ENCODE data around the gene PSMD13. TPM values are rescaled to one million over a fixed set of nuclear protein-coding genes. Genes with fewer than 3 reads are reported as not detected.

Gene PSMD13
- total RNA-seq, 1 experiment from 2014 or later, result 141 TPM

- no peaks in the 10 kb centered on the region for H3K79me1 ChIP-seq (ENCODE audit: insufficient read depth, low read depth, low read length, poor library complexity, severe bottlenecking)
- H4K91ac ChIP-seq (ENCODE audit: insufficient read length, low read depth, low read length), result no peak overlapping the region
- no peaks in the 10 kb centered on the region for H3K9me3 ChIP-seq (ENCODE audit: control insufficient read depth, low read depth, low read length)
- no peak overlapping the region for H3K4me2 ChIP-seq (ENCODE audit: insufficient read depth, insufficient read length, low read length)
- no peaks in the 10 kb centered on the region for H3K23me2 ChIP-seq (ENCODE audit: insufficient read length, low read depth, low read length, poor library complexity, severe bottlenecking)
- no peak overlapping the region for H2BK120ac ChIP-seq (ENCODE audit: low read depth, low read length, poor library complexity, severe bottlenecking)
- no peak overlapping the region for H3K9ac ChIP-seq (ENCODE audit: extremely low read depth, insufficient read length, low read length)
- no peak for DNase-seq
- Mint-ChIP-seq H3K9me3 (peaks cover 3 to 5% of the 10 kb centered on the region in 2 experiments; a peak in 3 of 5 replicates), H3K27ac (peak overlapping the region in 1 of 3 experiments; percentile 48; a peak in 1 of 7 replicates), H3K4me1 (peaks cover 36 to 42% of the 10 kb centered on the region in 2 experiments), H3K36me3 (ENCODE audit: insufficient read depth in 1 of 3, low read depth in 3 of 3) (no peaks in the 10 kb centered on the region; a peak in 1 of 7 replicates), H3K27me3 (ENCODE audit: low read depth) (peaks cover 11% of the 10 kb centered on the region), H3K4me3 (no peak overlapping the region)
- H3K23ac ChIP-seq (ENCODE audit: insufficient read length, low read depth, low read length), result no peak overlapping the region
- no peak overlapping the region for H4K8ac ChIP-seq (replicated peaks; ENCODE audit: insufficient read length, low read depth, low read length)
- H3K79me2 ChIP-seq (ENCODE audit: insufficient read depth, low read length), result no peaks in the 10 kb centered on the region
- peaks cover 6% of the 10 kb centered on the region for H3K4me1 ChIP-seq (ENCODE audit: insufficient read depth, low read length)
- no peak overlapping the region for H2AFZ ChIP-seq (ENCODE audit: low read length)
- no peak overlapping the region for H2BK12ac ChIP-seq (ENCODE audit: insufficient read length, low read depth, low read length)
- no peak overlapping the region for H2AK5ac ChIP-seq (ENCODE audit: insufficient read length, low read length)
- no peaks in the 10 kb centered on the region for H3K27me3 ChIP-seq (ENCODE audit: insufficient read depth, low read length)
- H2BK15ac ChIP-seq (ENCODE audit: low read depth, low read length), result no peak overlapping the region
- H4K5ac ChIP-seq (ENCODE audit: insufficient read length, low read depth, low read length), result no peak overlapping the region
- H3T11ph ChIP-seq (ENCODE audit: low read length), result no peak overlapping the region
- H2BK20ac ChIP-seq (ENCODE audit: low read depth, low read length, poor library complexity, severe bottlenecking), result no peak overlapping the region
- no CpG with 5 or more reads among the region's 6 CpGs for WGBS (ENCODE audit: extremely low coverage, insufficient read length, low lambda C conversion rate)
- no peaks in the 10 kb centered on the region for H4K20me1 ChIP-seq (ENCODE audit: control insufficient read depth, insufficient read depth, insufficient read length)
- H2BK5ac ChIP-seq (ENCODE audit: insufficient read length, low read length), result no peak overlapping the region
- no peak overlapping the region for H3K14ac ChIP-seq (ENCODE audit: insufficient read depth, low read length)
- no peak for TF ChIP-seq CTCF (conservative IDR thresholded peaks at IDR 0.05)
- no peak overlapping the region for H3K27ac ChIP-seq (ENCODE audit: insufficient read length, low read depth, low read length)
- no peak overlapping the region for H3K4ac ChIP-seq (ENCODE audit: low read depth, low read length)
- H3K18ac ChIP-seq (ENCODE audit: insufficient read length, low read depth, low read length), result no peak overlapping the region
- H3K56ac ChIP-seq (ENCODE audit: insufficient read length, low read depth, low read length), result no peak overlapping the region
Observed at GRCh38 chr11:272931-273198, 36.1 kb downstream of the PSMD13 start.

All from H9 (cell line).